Measurements from ENCODE around the gene ARL5A. TPM values are rescaled to one million over a fixed set of nuclear protein-coding genes. Genes with fewer than 3 reads are reported as not detected.

ARL5A gene
- total and polyA plus RNA-seq, 12 donors = 8.3 to 99.0 (median 53.2) TPM

GRCh38 chr2:151770995-151771394 is 57.2 kb downstream of the ARL5A start:
- no peak overlapping the region for H3K27ac ChIP-seq
- intact Hi-C loops (cut with DNase I) = no loop called here

GRCh38 chr2:151769606-151770005 is 58.6 kb downstream of the ARL5A start:
- Histone ChIP-seq H3K4me3 (no peak overlapping the region), H3K27me3 (no peaks in the 10 kb centered on the region)
- 96 to 100% (median 97%) methylated on average over 1 of the region's 1 CpG for WGBS, 4 donors

More at GRCh38 chr2:151770995-151771394, 57.2 kb downstream of the ARL5A start:
- 81 to 92% (median 90%) methylated on average over 2 of the region's 2 CpGs for WGBS, 4 donors
- no peaks in the 10 kb centered on the region for H3K27me3 ChIP-seq
- H3K36me3 ChIP-seq (replicated peaks in 1 of 2) = peaks cover 0 to 4% of the 10 kb centered on the region in 2 donors
- DNase-seq = no peak
- H3K9me3 ChIP-seq (replicated peaks in 1 of 3) = no peaks in the 10 kb centered on the region
- TF ChIP-seq, protein P1, sequence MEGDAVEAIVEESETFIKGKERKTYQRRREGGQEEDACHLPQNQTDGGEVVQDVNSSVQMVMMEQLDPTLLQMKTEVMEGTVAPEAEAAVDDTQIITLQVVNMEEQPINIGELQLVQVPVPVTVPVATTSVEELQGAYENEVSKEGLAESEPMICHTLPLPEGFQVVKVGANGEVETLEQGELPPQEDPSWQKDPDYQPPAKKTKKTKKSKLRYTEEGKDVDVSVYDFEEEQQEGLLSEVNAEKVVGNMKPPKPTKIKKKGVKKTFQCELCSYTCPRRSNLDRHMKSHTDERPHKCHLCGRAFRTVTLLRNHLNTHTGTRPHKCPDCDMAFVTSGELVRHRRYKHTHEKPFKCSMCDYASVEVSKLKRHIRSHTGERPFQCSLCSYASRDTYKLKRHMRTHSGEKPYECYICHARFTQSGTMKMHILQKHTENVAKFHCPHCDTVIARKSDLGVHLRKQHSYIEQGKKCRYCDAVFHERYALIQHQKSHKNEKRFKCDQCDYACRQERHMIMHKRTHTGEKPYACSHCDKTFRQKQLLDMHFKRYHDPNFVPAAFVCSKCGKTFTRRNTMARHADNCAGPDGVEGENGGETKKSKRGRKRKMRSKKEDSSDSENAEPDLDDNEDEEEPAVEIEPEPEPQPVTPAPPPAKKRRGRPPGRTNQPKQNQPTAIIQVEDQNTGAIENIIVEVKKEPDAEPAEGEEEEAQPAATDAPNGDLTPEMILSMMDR (IDR thresholded peaks at IDR 0.05) = no peak
- TF ChIP-seq POLR2A (IDR thresholded peaks at IDR 0.05) = no peak
- no peak overlapping the region for H3K4me3 ChIP-seq
- H3K4me1 ChIP-seq (replicated peaks in 1 of 2) = peaks cover 5 to 17% of the 10 kb centered on the region in 2 donors

DNA sequence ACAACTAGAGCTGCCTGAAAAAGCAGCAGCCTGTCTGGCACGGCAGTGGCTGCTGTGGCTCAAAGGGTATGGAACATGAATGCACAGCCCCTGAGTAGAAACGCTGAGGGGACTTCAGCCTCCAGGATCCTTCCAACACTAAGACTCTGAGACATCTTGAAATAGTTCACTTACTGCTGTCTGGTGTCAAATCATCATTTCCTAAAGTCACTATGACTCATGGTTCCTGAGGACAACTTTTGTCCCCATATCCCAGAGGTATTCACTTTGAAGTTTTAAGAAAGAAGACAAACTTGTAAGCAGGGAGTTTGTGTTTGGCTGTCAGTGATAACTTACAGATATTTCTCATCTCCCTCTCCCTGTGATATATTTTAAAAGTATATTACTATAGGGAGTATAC is 60.7 kb downstream of the ARL5A start:
- Histone ChIP-seq H3K4me3 (no peak overlapping the region), H3K27ac (no peak overlapping the region), H3K4me1 (replicated peaks in 1 of 2) (peaks cover 0 to 8% of the 10 kb centered on the region in 2 donors), H3K9me3 (replicated peaks in 1 of 3) (no peaks in the 10 kb centered on the region), H3K36me3 (replicated peaks in 1 of 2) (peaks cover 0 to 4% of the 10 kb centered on the region in 2 donors), H3K27me3 (no peaks in the 10 kb centered on the region)
- no peak for DNase-seq
- TF ChIP-seq POLR2A (IDR thresholded peaks at IDR 0.05) = no peak
- TF ChIP-seq, protein P1 (IDR thresholded peaks at IDR 0.05) = no peak
- whole genome bisulfite sequencing, 4 donors = 59 to 81% (median 75%) methylated on average over 2 of the region's 2 CpGs
- intact Hi-C loops (cut with DNase I) = no loop called here

More at GRCh38 chr2:151769606-151770005, 58.6 kb downstream of the ARL5A start:
- Histone ChIP-seq H3K9me3 (replicated peaks in 1 of 3) (no peaks in the 10 kb centered on the region), H3K4me1 (replicated peaks in 1 of 2) (peaks cover 1 to 10% of the 10 kb centered on the region in 2 donors), H3K27ac (no peak overlapping the region), H3K36me3 (replicated peaks in 1 of 2) (peaks cover 0 to 4% of the 10 kb centered on the region in 2 donors)
- intact Hi-C loops (cut with DNase I) = no loop called here
- DNase-seq = no peak
- TF ChIP-seq, protein P1 (IDR thresholded peaks at IDR 0.05) = no peak
- no peak for TF ChIP-seq POLR2A (IDR thresholded peaks at IDR 0.05)

GRCh38 chr2:151766437-151767153 is 61.6 kb downstream of the ARL5A start:
- 74 to 95% (median 77%) methylated on average over 3 to 4 of the region's 4 CpGs for WGBS, 4 donors
- no peak for DNase-seq
- Histone ChIP-seq H3K27me3 (no peaks in the 10 kb centered on the region), H3K9me3 (replicated peaks in 1 of 3) (no peaks in the 10 kb centered on the region), H3K27ac (no peak overlapping the region), H3K36me3 (replicated peaks in 1 of 2) (peaks cover 0 to 4% of the 10 kb centered on the region in 2 donors), H3K4me1 (replicated peaks in 1 of 2) (peaks cover 0 to 8% of the 10 kb centered on the region in 2 donors), H3K4me3 (no peak overlapping the region)
- intact Hi-C loops (cut with DNase I) = no loop called here
- TF ChIP-seq, protein P1 (IDR thresholded peaks at IDR 0.05) = no peak
- no peak for TF ChIP-seq POLR2A (IDR thresholded peaks at IDR 0.05)

Measured in adrenal gland (tissue), 12 donors.